Loucy (cell line): ENCODE measurements around the gene ZFAND2B.
"Not testable (repeated sequence)": the region's sequence is repeated elsewhere in the genome, so short reads cannot be mapped to it uniquely, and the experiment has no call there.

Experiments
- CTCF ChIP-seq: fragments of 200-600 bp; sonication (generic); conservative IDR thresholded peaks from 2 replicates; pipeline ENCODE4 v1.5.1; 2014; ENCODE audit warnings: mild to moderate bottlenecking, antibody characterized with exemption, low read length
- EZH2phosphoT487 ChIP-seq: fragments of 200-600 bp; IDR thresholded peaks from 2 replicates; pipeline ENCODE4 v1.6.1; 2018; ENCODE audit warnings: antibody characterized with exemption, mild to moderate bottlenecking, moderate library complexity, borderline replicate concordance

- TF ChIP-seq CTCF, EZH2phosphoT487: not testable (repeated sequence)
These were observed 5.3 kb upstream of the ZFAND2B start for GRCh38 chr2:219201331-219201730.
